ENCODE results near the gene OPHN1.

OPHN1 gene

GRCh38 chrX:68432648-68433047 lies 647 bp downstream of the OPHN1 start:
- Histone ChIP-seq H3K27ac (ENCODE audit: low read depth, low read length) (no peak overlapping the region), H3K9me3 (ENCODE audit: control insufficient read depth, insufficient read depth, low read length) (no peaks in the 10 kb centered on the region)

GRCh38 chrX:68431836-68432235 lies 1.5 kb downstream of the OPHN1 start:
- Histone ChIP-seq H3K4me2 (ENCODE audit: low read length) (no peak overlapping the region), H3K4me3 (ENCODE audit: low read length) (no peak overlapping the region), H3K4me1 (ENCODE audit: control insufficient read depth, low read length) (no peaks in the 10 kb centered on the region), H3K27me3 (ENCODE audit: control insufficient read depth, low read length) (no peaks in the 10 kb centered on the region), H4K20me1 (ENCODE audit: control insufficient read depth, insufficient read depth, low read depth, low read length) (no peaks in the 10 kb centered on the region), H3K9me3 (ENCODE audit: control insufficient read depth, insufficient read depth, low read length) (no peaks in the 10 kb centered on the region), H3K27ac (ENCODE audit: low read depth, low read length) (no peak overlapping the region), H3K36me3 (ENCODE audit: control insufficient read depth, low read length) (no peaks in the 10 kb centered on the region), H3K79me2 (ENCODE audit: control insufficient read depth, low read length) (no peaks in the 10 kb centered on the region), H3F3A (ENCODE audit: control insufficient read depth, insufficient read depth) (no peaks in the 10 kb centered on the region), H3K9me2 (replicated peaks; ENCODE audit: control insufficient read depth, low read length) (no peaks in the 10 kb centered on the region)
- TF ChIP-seq CTCF (IDR thresholded peaks at IDR 0.05; ENCODE audit: low read depth, low read length, poor library complexity, severe bottlenecking) (no peak), EZH2phosphoT487 (IDR thresholded peaks at IDR 0.05; ENCODE audit: borderline replicate concordance, low read length) (no peak)

More at GRCh38 chrX:68432648-68433047, 647 bp downstream of the OPHN1 start:
- Histone ChIP-seq H3K4me3 (ENCODE audit: low read length) (no peak overlapping the region), H3F3A (ENCODE audit: control insufficient read depth, insufficient read depth) (no peaks in the 10 kb centered on the region), H3K27me3 (ENCODE audit: control insufficient read depth, low read length) (no peaks in the 10 kb centered on the region), H3K79me2 (ENCODE audit: control insufficient read depth, low read length) (no peaks in the 10 kb centered on the region), H3K36me3 (ENCODE audit: control insufficient read depth, low read length) (no peaks in the 10 kb centered on the region), H3K9me2 (replicated peaks; ENCODE audit: control insufficient read depth, low read length) (no peaks in the 10 kb centered on the region), H4K20me1 (ENCODE audit: control insufficient read depth, insufficient read depth, low read depth, low read length) (no peaks in the 10 kb centered on the region), H3K4me1 (ENCODE audit: control insufficient read depth, low read length) (no peaks in the 10 kb centered on the region), H3K4me2 (ENCODE audit: low read length) (no peak overlapping the region)
- TF ChIP-seq CTCF (IDR thresholded peaks at IDR 0.05; ENCODE audit: low read depth, low read length, poor library complexity, severe bottlenecking), result no peak
- TF ChIP-seq EZH2phosphoT487 (IDR thresholded peaks at IDR 0.05; ENCODE audit: borderline replicate concordance, low read length), result no peak

- H4K20me1 ChIP-seq (ENCODE audit: control insufficient read depth, insufficient read depth, low read depth, low read length), result no peaks in the 10 kb centered on the region
- no peak for TF ChIP-seq EZH2phosphoT487 (IDR thresholded peaks at IDR 0.05; ENCODE audit: borderline replicate concordance, low read length)
- H3K4me2 ChIP-seq (ENCODE audit: low read length), result no peak overlapping the region
- no peaks in the 10 kb centered on the region for H3K79me2 ChIP-seq (ENCODE audit: control insufficient read depth, low read length)
- H3K9me3 ChIP-seq (ENCODE audit: control insufficient read depth, insufficient read depth, low read length), result no peaks in the 10 kb centered on the region
- no peaks in the 10 kb centered on the region for H3K36me3 ChIP-seq (ENCODE audit: control insufficient read depth, low read length)
- no peak overlapping the region for H3K4me3 ChIP-seq (ENCODE audit: low read length)
- H3K9me2 ChIP-seq (replicated peaks; ENCODE audit: control insufficient read depth, low read length), result no peaks in the 10 kb centered on the region
- no peaks in the 10 kb centered on the region for H3F3A ChIP-seq (ENCODE audit: control insufficient read depth, insufficient read depth)
- H3K27ac ChIP-seq (ENCODE audit: low read depth, low read length), result no peak overlapping the region
- no peaks in the 10 kb centered on the region for H3K4me1 ChIP-seq (ENCODE audit: control insufficient read depth, low read length)
- H3K27me3 ChIP-seq (ENCODE audit: control insufficient read depth, low read length), result no peaks in the 10 kb centered on the region
These were observed 4.1 kb downstream of the OPHN1 start for GRCh38 chrX:68429216-68429615.

GRCh38 chrX:68428431-68428830 lies 4.9 kb downstream of the OPHN1 start:
- Histone ChIP-seq H3K4me1 (ENCODE audit: control insufficient read depth, low read length) (no peaks in the 10 kb centered on the region), H3K36me3 (ENCODE audit: control insufficient read depth, low read length) (no peaks in the 10 kb centered on the region), H3K79me2 (ENCODE audit: control insufficient read depth, low read length) (no peaks in the 10 kb centered on the region), H3K4me3 (ENCODE audit: low read length) (no peak overlapping the region), H3K9me2 (replicated peaks; ENCODE audit: control insufficient read depth, low read length) (no peaks in the 10 kb centered on the region), H3K4me2 (ENCODE audit: low read length) (no peak overlapping the region), H3K27me3 (ENCODE audit: control insufficient read depth, low read length) (no peaks in the 10 kb centered on the region), H3K9me3 (ENCODE audit: control insufficient read depth, insufficient read depth, low read length) (no peaks in the 10 kb centered on the region), H4K20me1 (ENCODE audit: control insufficient read depth, insufficient read depth, low read depth, low read length) (no peaks in the 10 kb centered on the region), H3K27ac (ENCODE audit: low read depth, low read length) (no peak overlapping the region), H3F3A (ENCODE audit: control insufficient read depth, insufficient read depth) (no peaks in the 10 kb centered on the region)
- TF ChIP-seq EZH2phosphoT487 (IDR thresholded peaks at IDR 0.05; ENCODE audit: borderline replicate concordance, low read length) (no peak), CTCF (IDR thresholded peaks at IDR 0.05; ENCODE audit: low read depth, low read length, poor library complexity, severe bottlenecking) (no peak)

All from DOHH2 (cell line).